ENCODE data around the gene NSUN7. TPM values are rescaled to one million over a fixed set of nuclear protein-coding genes. Genes with fewer than 3 reads are reported as not detected.

The NSUN7 gene
- total and polyA plus RNA-seq, 4 donors, result 0.21 to 4.5 (median 1.3) TPM

DNA sequence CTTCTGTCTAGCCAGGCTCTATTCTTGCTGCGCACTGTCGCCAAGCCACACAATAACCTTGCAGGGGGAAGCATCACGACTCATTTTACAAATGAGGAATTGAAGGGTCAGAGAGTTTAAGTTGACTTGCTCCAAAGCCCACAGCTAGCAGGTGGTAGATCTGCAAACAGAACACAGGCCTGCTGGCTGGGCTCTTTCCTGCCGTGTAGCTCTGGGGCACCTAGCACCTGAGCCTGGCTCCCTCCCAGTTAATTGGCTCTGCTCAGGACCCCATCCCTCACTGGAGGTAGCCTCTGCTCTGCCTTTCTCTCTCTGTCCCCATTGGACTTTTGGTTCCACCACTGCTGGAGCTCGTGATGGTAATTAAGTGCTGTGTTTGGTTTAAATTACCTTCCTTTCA, 98.5 kb downstream of the NSUN7 start:
- WGBS, result 89% methylated on average over 5 of the region's 5 CpGs
- TF ChIP-seq SP1 (IDR thresholded peaks at IDR 0.05), result no peak
- TF ChIP-seq ZBTB33 (IDR thresholded peaks at IDR 0.05), result no peak
- no peak for TF ChIP-seq ATF3 (IDR thresholded peaks at IDR 0.05)
- TF ChIP-seq GABPA (IDR thresholded peaks at IDR 0.05 in 1 of 2, conservative IDR thresholded peaks at IDR 0.05 in 1 of 2), result no peak
- TF ChIP-seq FOXA1 (IDR thresholded peaks at IDR 0.05), result no peak
- TF ChIP-seq NR2F2 (IDR thresholded peaks at IDR 0.05), result no peak
- no peak for TF ChIP-seq YY1 (IDR thresholded peaks at IDR 0.05)
- TF ChIP-seq CTCF (IDR thresholded peaks at IDR 0.05; ENCODE audit: low read depth, low read length, missing input control), result no peak
- TF ChIP-seq RXRA (IDR thresholded peaks at IDR 0.05), result no peak
- no peak for TF ChIP-seq FOXA2 (IDR thresholded peaks at IDR 0.05)
- no peak for TF ChIP-seq REST (IDR thresholded peaks at IDR 0.05)
- TF ChIP-seq MAX (IDR thresholded peaks at IDR 0.05), result no peak
- TF ChIP-seq RAD21 (IDR thresholded peaks at IDR 0.05), result no peak
- TF ChIP-seq TAF1 (conservative IDR thresholded peaks at IDR 0.05), result no peak
- TF ChIP-seq JUND (IDR thresholded peaks at IDR 0.05), result no peak
- no peak for TF ChIP-seq HNF4A (conservative IDR thresholded peaks at IDR 0.05)
- no peak for TF ChIP-seq EGR1 (IDR thresholded peaks at IDR 0.05; ENCODE audit: low read depth in 2 of 2)

DNA sequence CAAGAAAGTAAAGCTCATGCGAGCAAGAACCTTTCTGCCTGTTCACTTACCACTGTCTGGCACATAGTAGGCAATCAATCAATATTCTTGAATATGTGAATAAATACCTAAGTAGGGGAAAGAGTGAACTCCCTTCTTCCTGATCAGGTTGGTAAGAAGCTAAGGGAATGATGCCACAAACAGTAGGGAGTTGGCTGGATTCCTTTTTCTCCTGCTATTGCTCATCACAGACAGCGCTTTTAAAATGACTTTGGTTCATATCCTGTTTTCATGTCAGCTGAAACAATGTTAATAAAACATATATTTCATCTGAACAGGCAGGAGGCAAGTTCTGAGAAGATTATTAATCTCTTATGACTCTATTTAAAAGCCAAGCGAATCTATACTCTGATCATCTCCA, 99.2 kb downstream of the NSUN7 start:
- no peak for DNase-seq (ENCODE audit: low spot score)
- H3K27me3 ChIP-seq (ENCODE audit: control insufficient read depth in 4 of 4, insufficient read depth in 4 of 4, low read length in 3 of 4), result no peaks in the 10 kb centered on the region
- H3K4me3 ChIP-seq (ENCODE audit: low read depth in 1 of 3, low read length in 3 of 3), result no peak overlapping the region
- H3K9ac ChIP-seq (ENCODE audit: low read depth in 1 of 2, low read length in 2 of 2), result no peak overlapping the region
- H3K9me3 ChIP-seq (ENCODE audit: control insufficient read depth in 4 of 4, low read length in 3 of 4), result no peaks in the 10 kb centered on the region
- H3K36me3 ChIP-seq (ENCODE audit: control insufficient read depth in 4 of 4, insufficient read depth in 3 of 4, low read depth in 1 of 4, low read length in 3 of 4), result peaks cover 0 to 1% (median 0%) of the 10 kb centered on the region in 4 donors
- TF ChIP-seq FOXA2 (IDR thresholded peaks at IDR 0.05) (no peak), CTCF (IDR thresholded peaks at IDR 0.05; ENCODE audit: low read depth, low read length, missing input control) (no peak), YY1 (IDR thresholded peaks at IDR 0.05) (no peak), EGR1 (IDR thresholded peaks at IDR 0.05; ENCODE audit: low read depth in 2 of 2) (no peak), RAD21 (IDR thresholded peaks at IDR 0.05) (no peak), RXRA (IDR thresholded peaks at IDR 0.05) (no peak), REST (IDR thresholded peaks at IDR 0.05) (no peak)
- H3K4me1 ChIP-seq (ENCODE audit: control insufficient read depth in 4 of 4, insufficient read depth in 4 of 4, low read length in 3 of 4), result no peaks in the 10 kb centered on the region
- 92% methylated on average over 3 of the region's 3 CpGs for WGBS
- H3K27ac ChIP-seq (ENCODE audit: low read depth in 1 of 2, low read length in 2 of 2), result no peak overlapping the region

More for the DNA sequence above, 98.5 kb downstream of the NSUN7 start:
- DNase-seq (ENCODE audit: low spot score), result no peak
- no peak overlapping the region for H3K27ac ChIP-seq (ENCODE audit: low read depth in 1 of 2, low read length in 2 of 2)
- H3K9me3 ChIP-seq (ENCODE audit: control insufficient read depth in 4 of 4, low read length in 3 of 4), result no peaks in the 10 kb centered on the region
- H3K36me3 ChIP-seq (ENCODE audit: control insufficient read depth in 4 of 4, insufficient read depth in 3 of 4, low read depth in 1 of 4, low read length in 3 of 4), result no peaks in the 10 kb centered on the region
- H3K4me1 ChIP-seq (ENCODE audit: control insufficient read depth in 4 of 4, insufficient read depth in 4 of 4, low read length in 3 of 4), result no peaks in the 10 kb centered on the region
- no peaks in the 10 kb centered on the region for H3K27me3 ChIP-seq (ENCODE audit: control insufficient read depth in 4 of 4, insufficient read depth in 4 of 4, low read length in 3 of 4)
- no peak overlapping the region for H3K4me3 ChIP-seq (ENCODE audit: low read depth in 1 of 3, low read length in 3 of 3)
- H3K9ac ChIP-seq (ENCODE audit: low read depth in 1 of 2, low read length in 2 of 2), result no peak overlapping the region
